H1 (cell line): ENCODE data around the gene CACNB1. TPM values are rescaled to one million over a fixed set of nuclear protein-coding genes. Genes with fewer than 3 reads are reported as not detected.

ENCODE experiments used
- CREB1 ChIP-seq: IDR thresholded peaks from 2 replicates; pipeline ENCODE4 v1.6.1; 2012; ENCODE audit warnings: inconsistent platforms
- MAFK ChIP-seq: IDR thresholded peaks from 2 replicates; pipeline ENCODE4 v1.6.1; 2012; ENCODE audit warnings: low read depth, mild to moderate bottlenecking, improper control_type of control experiment, low read length
- MAX ChIP-seq: IDR thresholded peaks from 2 replicates; pipeline ENCODE4 v1.6.1; 2012; ENCODE audit warnings: inconsistent platforms
- RAD21 ChIP-seq, 2 experiments: IDR thresholded peaks in 1 of 2; conservative IDR thresholded peaks in 1 of 2; 2 replicates each; pipeline ENCODE4 v1.6.1; 2011; ENCODE audit warnings: low read depth in 2 of 2, low read length in 2 of 2, improper control_type of control experiment in 1 of 2, inconsistent platforms in 1 of 2, mild to moderate bottlenecking in 1 of 2, moderate library complexity in 1 of 2
- TAF1 ChIP-seq: IDR thresholded peaks from 2 replicates; pipeline ENCODE4 v1.6.1; 2011; ENCODE audit warnings: mild to moderate bottlenecking, low read depth, low read length
- TAF7 ChIP-seq: optimal IDR thresholded peaks from 2 replicates; pipeline ENCODE3; 2011; ENCODE audit warnings: low read depth, mild to moderate bottlenecking, inconsistent platforms, low read length, moderate library complexity, borderline replicate concordance
- polyA plus RNA-seq, 7 experiments: library from polyadenylated mRNA; depleted of rRNA in 3 of 7; stranded (reverse) in 5 of 7; unstranded in 2 of 7; fragments of >200 nt in 5 of 7; fragments of 200-250 nt in 2 of 7; gene quantifications; 1 replicate in 5 of 7; 2 replicates in 1 of 7; 4 replicates in 1 of 7; pipeline versions ENCODE4 v1.2.1 to v1.2.3, GENCODE V29; 2011 to 2013; ENCODE audit warnings: missing spikeins in 2 of 7, mixed read lengths in 2 of 7
- total RNA-seq: library from RNA; stranded (reverse); fragmentation: NEBNext Ultra II Directional; extraction: Animal tissue kit (Norgen Biotek cat#: 25700); gene quantifications from 2 replicates; pipeline ENCODE4 v1.2.1, GENCODE V29; 2021

The CACNB1 gene
- total and polyA plus RNA-seq, 2 of the 8 experiments (the other 6 are each of a cell fraction or from before 2014, with no cell fraction given) = 7.2 to 17.8 TPM

DNA sequence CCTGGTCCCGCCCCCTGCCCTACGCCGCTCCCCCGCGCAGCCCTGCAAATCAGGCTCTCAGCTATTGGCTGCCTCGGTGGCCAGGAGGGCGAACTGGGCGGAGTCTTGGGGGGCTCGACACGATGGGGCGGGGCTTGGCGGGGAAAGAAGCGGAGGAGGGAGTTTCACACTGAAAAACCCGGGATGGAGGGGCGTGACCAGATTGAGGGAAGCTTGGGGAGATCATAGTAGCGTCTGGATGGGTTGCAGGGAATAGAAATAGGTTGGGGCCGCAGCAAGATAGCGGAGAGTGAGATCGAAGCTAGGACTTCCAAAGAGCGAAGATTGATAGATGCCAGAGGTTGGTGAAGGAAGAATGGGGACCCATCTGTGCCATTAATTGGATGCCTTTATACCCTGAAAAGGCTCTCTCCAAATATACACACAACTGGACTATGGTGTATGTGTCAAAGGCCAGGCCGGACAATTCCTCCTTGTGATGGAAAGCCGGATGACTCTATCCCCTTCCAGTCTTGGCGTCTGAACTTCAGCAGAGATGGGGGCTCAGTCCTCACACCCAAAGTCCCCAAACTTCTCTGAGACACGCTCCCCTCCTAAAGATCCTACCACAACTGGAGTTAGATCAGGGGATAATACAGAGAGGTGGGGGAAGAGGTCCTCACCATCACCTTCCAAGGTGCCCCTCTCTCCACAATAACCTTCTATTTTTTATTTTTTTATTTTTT, 28.7 kb upstream of the CACNB1 start (continued):
- TF ChIP-seq MAFK = no peak
- TF ChIP-seq RAD21 (IDR thresholded peaks at IDR 0.05 in 1 of 2, conservative IDR thresholded peaks at IDR 0.05 in 1 of 2; ENCODE audit: low read depth in 2 of 2, low read length in 2 of 2) = no peak
- TF ChIP-seq CREB1 = peak; percentile 28; the same call in 1 of the 2 replicates
- TF ChIP-seq TAF1 = no peak
- no peak for TF ChIP-seq MAX
- TF ChIP-seq TAF7 = no peak
- TF ChIP-seq, all 59 proteins: peak for 4
